HG02885 (cell line): Measurements from ENCODE around the gene PBX1.
"Not testable (repeated sequence)": the region's sequence is repeated elsewhere in the genome, so short reads cannot be mapped to it uniquely, and the experiment has no call there.

Experiments used
- ATAC-seq: cut with Tn5 transposase; IDR thresholded peaks from one replicate; pipeline ENCODE4 v1.9.1; 2021; ENCODE audit warnings: mild to moderate bottlenecking; ENCODE audit not compliant: unreplicated experiment, poor library complexity

The PBX1 gene

GRCh38 chr1:164588516-164589341 lies 29.7 kb downstream of the PBX1 start:
- no peak for ATAC-seq

- no peak for ATAC-seq
Measured at GRCh38 chr1:164589408-164589807, 30.4 kb downstream of the PBX1 start.

- ATAC-seq: no peak
Measured at GRCh38 chr1:164589961-164590507, 31.1 kb downstream of the PBX1 start.

GRCh38 chr1:164590592-164590991 lies 31.6 kb downstream of the PBX1 start:
- ATAC-seq: no peak

GRCh38 chr1:164591858-164592257 lies 32.9 kb downstream of the PBX1 start:
- no peak for ATAC-seq

GRCh38 chr1:164592634-164593033 lies 33.6 kb downstream of the PBX1 start:
- no peak for ATAC-seq

GRCh38 chr1:164595212-164595611 lies 36.2 kb downstream of the PBX1 start:
- ATAC-seq: no peak

GRCh38 chr1:164596172-164596571 lies 37.2 kb downstream of the PBX1 start:
- ATAC-seq: no peak

GRCh38 chr1:164598719-164599118 lies 39.7 kb downstream of the PBX1 start:
- ATAC-seq: no peak

GRCh38 chr1:164599272-164599671 lies 40.3 kb downstream of the PBX1 start:
- ATAC-seq: no peak

- ATAC-seq: no peak
Measured at GRCh38 chr1:164601399-164602100, 42.6 kb downstream of the PBX1 start.

- ATAC-seq: no peak
Measured at GRCh38 chr1:164602101-164602422, 43.1 kb downstream of the PBX1 start.

- ATAC-seq: no peak
Measured at GRCh38 chr1:164602480-164603093, 43.6 kb downstream of the PBX1 start.

- not testable (repeated sequence) for ATAC-seq
Measured at GRCh38 chr1:164603805-164604204, 44.8 kb downstream of the PBX1 start.

GRCh38 chr1:164604541-164604940 lies 45.6 kb downstream of the PBX1 start:
- ATAC-seq: no peak

GRCh38 chr1:164605254-164606091 lies 46.5 kb downstream of the PBX1 start:
- no peak for ATAC-seq

GRCh38 chr1:164607351-164607750 lies 48.4 kb downstream of the PBX1 start:
- ATAC-seq: no peak

GRCh38 chr1:164608651-164609057 lies 49.7 kb downstream of the PBX1 start:
- ATAC-seq: no peak

GRCh38 chr1:164609089-164609488 lies 50.1 kb downstream of the PBX1 start:
- no peak for ATAC-seq

- ATAC-seq: no peak
Measured at GRCh38 chr1:164610538-164611222, 51.7 kb downstream of the PBX1 start.
